Measurements from ENCODE around the gene PLXNA4. TPM values are rescaled to one million over a fixed set of nuclear protein-coding genes. Genes with fewer than 3 reads are reported as not detected.

Gene PLXNA4
- total RNA-seq, 1 donor from 2014 or later = 3.3 TPM

GRCh38 chr7:132076301-132077035 lies 499.8 kb downstream of the PLXNA4 start:
- Mint-ChIP-seq H3K4me1 (ENCODE audit: low read depth, unreplicated experiment) (no peaks in the 10 kb centered on the region), H3K27me3 (ENCODE audit: low read depth, unreplicated experiment) (peaks cover 41% of the 10 kb centered on the region), H3K9me3 (ENCODE audit: unreplicated experiment) (peaks cover 3% of the 10 kb centered on the region), H3K36me3 (ENCODE audit: low read depth, unreplicated experiment) (peaks cover 2% of the 10 kb centered on the region), H3K27ac (ENCODE audit: unreplicated experiment) (no peak overlapping the region), H3K4me3 (ENCODE audit: unreplicated experiment) (no peak overlapping the region)
- no peaks in the 10 kb centered on the region for H3K9me3 ChIP-seq (ENCODE audit: insufficient read depth, low read depth, low read length)
- no peaks in the 10 kb centered on the region for H4K20me1 ChIP-seq (ENCODE audit: insufficient read depth, low read length)
- no peak overlapping the region for H3K4me3 ChIP-seq (ENCODE audit: insufficient read depth, low read depth, low read length)
- no peak for FAIRE-seq
- no peak overlapping the region for H3K9ac ChIP-seq (ENCODE audit: low read length)
- no peak overlapping the region for H3K4me2 ChIP-seq (ENCODE audit: low read length)
- no peaks in the 10 kb centered on the region for H3K4me1 ChIP-seq (ENCODE audit: insufficient read depth, low read length)
- no peak for DNase-seq (ENCODE audit: low read depth)
- H3K27me3 ChIP-seq (ENCODE audit: insufficient read depth, low read length) = peaks cover 3% of the 10 kb centered on the region
- H3K36me3 ChIP-seq (ENCODE audit: insufficient read depth, low read length) = no peaks in the 10 kb centered on the region
- no peaks in the 10 kb centered on the region for H3K79me2 ChIP-seq (ENCODE audit: insufficient read depth, low read length)
- no peak overlapping the region for H2AFZ ChIP-seq (ENCODE audit: low read depth, low read length)
- H3K27ac ChIP-seq (ENCODE audit: low read depth, low read length) = no peak overlapping the region
- TF ChIP-seq, protein P1, sequence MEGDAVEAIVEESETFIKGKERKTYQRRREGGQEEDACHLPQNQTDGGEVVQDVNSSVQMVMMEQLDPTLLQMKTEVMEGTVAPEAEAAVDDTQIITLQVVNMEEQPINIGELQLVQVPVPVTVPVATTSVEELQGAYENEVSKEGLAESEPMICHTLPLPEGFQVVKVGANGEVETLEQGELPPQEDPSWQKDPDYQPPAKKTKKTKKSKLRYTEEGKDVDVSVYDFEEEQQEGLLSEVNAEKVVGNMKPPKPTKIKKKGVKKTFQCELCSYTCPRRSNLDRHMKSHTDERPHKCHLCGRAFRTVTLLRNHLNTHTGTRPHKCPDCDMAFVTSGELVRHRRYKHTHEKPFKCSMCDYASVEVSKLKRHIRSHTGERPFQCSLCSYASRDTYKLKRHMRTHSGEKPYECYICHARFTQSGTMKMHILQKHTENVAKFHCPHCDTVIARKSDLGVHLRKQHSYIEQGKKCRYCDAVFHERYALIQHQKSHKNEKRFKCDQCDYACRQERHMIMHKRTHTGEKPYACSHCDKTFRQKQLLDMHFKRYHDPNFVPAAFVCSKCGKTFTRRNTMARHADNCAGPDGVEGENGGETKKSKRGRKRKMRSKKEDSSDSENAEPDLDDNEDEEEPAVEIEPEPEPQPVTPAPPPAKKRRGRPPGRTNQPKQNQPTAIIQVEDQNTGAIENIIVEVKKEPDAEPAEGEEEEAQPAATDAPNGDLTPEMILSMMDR (IDR thresholded peaks at IDR 0.05; ENCODE audit: insufficient read depth, low read depth, low read length) = no peak
- no peak for TF ChIP-seq EZH2 (IDR thresholded peaks at IDR 0.05; ENCODE audit: insufficient read depth, low read length)

GRCh38 chr7:132075515-132075914 lies 500.8 kb downstream of the PLXNA4 start:
- no peaks in the 10 kb centered on the region for H3K4me1 ChIP-seq (ENCODE audit: insufficient read depth, low read length)
- no peaks in the 10 kb centered on the region for H4K20me1 ChIP-seq (ENCODE audit: insufficient read depth, low read length)
- peaks cover 3% of the 10 kb centered on the region for H3K27me3 ChIP-seq (ENCODE audit: insufficient read depth, low read length)
- no peak for TF ChIP-seq EZH2 (IDR thresholded peaks at IDR 0.05; ENCODE audit: insufficient read depth, low read length)
- TF ChIP-seq, protein P1 (IDR thresholded peaks at IDR 0.05; ENCODE audit: insufficient read depth, low read depth, low read length) = no peak
- H3K36me3 ChIP-seq (ENCODE audit: insufficient read depth, low read length) = no peaks in the 10 kb centered on the region
- Mint-ChIP-seq H3K27ac (ENCODE audit: unreplicated experiment) (no peak overlapping the region), H3K4me3 (ENCODE audit: unreplicated experiment) (no peak overlapping the region), H3K27me3 (ENCODE audit: low read depth, unreplicated experiment) (peaks cover 38% of the 10 kb centered on the region), H3K9me3 (ENCODE audit: unreplicated experiment) (peaks cover 3% of the 10 kb centered on the region), H3K36me3 (ENCODE audit: low read depth, unreplicated experiment) (peaks cover 2% of the 10 kb centered on the region), H3K4me1 (ENCODE audit: low read depth, unreplicated experiment) (peaks cover 1% of the 10 kb centered on the region)
- H3K9me3 ChIP-seq (ENCODE audit: insufficient read depth, low read depth, low read length) = no peaks in the 10 kb centered on the region
- no peak overlapping the region for H3K4me2 ChIP-seq (ENCODE audit: low read length)
- FAIRE-seq = no peak
- no peaks in the 10 kb centered on the region for H3K79me2 ChIP-seq (ENCODE audit: insufficient read depth, low read length)
- no peak for DNase-seq (ENCODE audit: low read depth)
- no peak overlapping the region for H3K4me3 ChIP-seq (ENCODE audit: insufficient read depth, low read depth, low read length)
- no peak overlapping the region for H3K9ac ChIP-seq (ENCODE audit: low read length)
- H2AFZ ChIP-seq (ENCODE audit: low read depth, low read length) = no peak overlapping the region
- H3K27ac ChIP-seq (ENCODE audit: low read depth, low read length) = no peak overlapping the region

- Histone ChIP-seq H3K4me1 (ENCODE audit: insufficient read depth, low read length) (no peaks in the 10 kb centered on the region), H3K9ac (ENCODE audit: low read length) (no peak overlapping the region), H3K27ac (ENCODE audit: low read depth, low read length) (no peak overlapping the region), H3K4me2 (ENCODE audit: low read length) (no peak overlapping the region), H3K4me3 (ENCODE audit: insufficient read depth, low read depth, low read length) (no peak overlapping the region), H3K9me3 (ENCODE audit: insufficient read depth, low read depth, low read length) (no peaks in the 10 kb centered on the region), H4K20me1 (ENCODE audit: insufficient read depth, low read length) (no peaks in the 10 kb centered on the region), H3K36me3 (ENCODE audit: insufficient read depth, low read length) (no peaks in the 10 kb centered on the region), H3K79me2 (ENCODE audit: insufficient read depth, low read length) (no peaks in the 10 kb centered on the region), H3K27me3 (ENCODE audit: insufficient read depth, low read length) (peaks cover 3% of the 10 kb centered on the region), H2AFZ (ENCODE audit: low read depth, low read length) (no peak overlapping the region)
- DNase-seq (ENCODE audit: low read depth) = no peak
- no peak overlapping the region for H3K4me3 Mint-ChIP-seq (ENCODE audit: unreplicated experiment)
- H3K27ac Mint-ChIP-seq (ENCODE audit: unreplicated experiment) = no peak overlapping the region
- H3K9me3 Mint-ChIP-seq (ENCODE audit: unreplicated experiment) = no peaks in the 10 kb centered on the region
- peaks cover 1% of the 10 kb centered on the region for H3K4me1 Mint-ChIP-seq (ENCODE audit: low read depth, unreplicated experiment)
- no peak for FAIRE-seq
- H3K36me3 Mint-ChIP-seq (ENCODE audit: low read depth, unreplicated experiment) = peaks cover 2% of the 10 kb centered on the region
- TF ChIP-seq, protein P1 (IDR thresholded peaks at IDR 0.05; ENCODE audit: insufficient read depth, low read depth, low read length) = no peak
- TF ChIP-seq EZH2 (IDR thresholded peaks at IDR 0.05; ENCODE audit: insufficient read depth, low read length) = no peak
- H3K27me3 Mint-ChIP-seq (ENCODE audit: low read depth, unreplicated experiment) = peaks cover 29% of the 10 kb centered on the region
Observed at GRCh38 chr7:132073920-132074589, 502.2 kb downstream of the PLXNA4 start.

Measured in astrocyte (in vitro differentiated cells and primary cell).